ENCODE data around the gene SLFNL1.

Gene SLFNL1

DNA sequence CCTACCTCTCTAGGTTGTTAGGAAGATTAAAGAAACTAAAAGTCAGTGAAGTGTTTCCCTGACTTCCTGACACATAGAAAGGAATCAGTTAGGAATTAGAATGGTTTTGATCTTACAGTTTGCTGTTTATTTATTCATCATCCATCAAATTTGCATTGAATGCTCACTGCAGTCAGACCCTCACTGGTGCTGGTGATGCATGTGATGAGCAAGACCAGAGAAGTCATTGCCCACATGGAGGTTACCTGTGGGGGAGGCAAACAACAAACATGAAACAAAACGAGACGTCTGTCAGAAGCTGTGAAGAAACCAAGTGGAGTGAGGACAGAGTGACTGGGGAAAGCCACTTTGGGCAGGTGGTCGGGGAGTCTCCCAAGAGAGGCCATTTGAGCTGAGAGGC, 35.6 kb downstream of the SLFNL1 start:
- DNase-seq: no peak

DNA sequence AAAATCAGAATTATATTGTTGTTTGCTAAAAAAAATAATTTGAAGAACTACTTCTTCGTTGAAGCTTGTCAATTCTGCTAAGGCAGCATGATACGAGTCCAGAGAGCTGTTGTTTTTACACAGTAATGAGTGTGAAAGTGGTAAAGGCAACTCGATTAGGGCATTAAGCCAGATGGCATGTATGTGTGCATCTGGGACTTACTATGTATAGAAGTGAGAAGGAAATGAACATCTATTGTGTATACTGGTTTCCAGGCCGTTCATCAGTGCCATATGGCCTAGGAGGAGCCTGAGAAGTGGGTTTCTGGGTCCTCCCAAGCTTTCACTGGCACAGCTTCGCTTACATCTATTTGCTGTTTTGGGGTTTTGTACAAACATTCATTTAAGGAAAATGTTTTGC, 36.4 kb downstream of the SLFNL1 start:
- DNase-seq: no peak

DNA sequence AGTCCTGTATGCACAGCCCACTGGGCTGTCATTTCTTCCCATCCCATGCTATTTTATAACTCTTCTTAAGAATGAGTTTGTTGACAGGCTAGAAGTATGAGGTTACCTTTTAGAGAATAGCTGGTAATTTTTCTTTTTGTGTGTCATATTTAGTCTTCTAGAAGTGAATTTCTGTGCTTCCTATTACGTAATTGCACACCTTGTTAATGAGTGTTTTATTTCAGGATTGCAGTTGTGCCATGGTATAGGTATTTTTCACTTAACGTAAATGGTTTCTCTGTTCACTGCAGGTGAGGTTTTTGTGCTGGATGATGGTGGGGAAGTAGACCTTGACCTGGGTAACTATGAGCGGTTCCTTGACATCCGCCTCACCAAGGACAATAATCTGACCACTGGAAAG, 37.0 kb downstream of the SLFNL1 start:
- no peak for DNase-seq

DNA sequence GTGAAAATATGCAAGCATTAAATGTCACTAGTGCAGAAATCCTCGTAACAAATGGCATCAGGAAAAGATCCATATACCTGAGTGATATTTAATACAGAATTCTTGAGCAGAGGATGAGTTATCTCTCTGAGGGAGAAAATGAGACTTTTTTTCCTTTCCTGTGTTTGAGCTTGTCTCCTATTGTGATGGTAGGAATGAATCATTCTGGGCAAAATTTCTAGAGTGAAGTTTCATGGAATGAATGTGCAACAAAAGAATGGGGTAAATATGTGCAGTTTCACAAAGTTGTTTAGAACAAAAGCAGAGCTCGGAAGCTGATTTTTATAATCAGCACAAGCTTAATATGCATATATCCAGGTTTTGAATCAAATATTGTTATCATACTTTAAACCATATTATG, 37.5 kb downstream of the SLFNL1 start:
- no peak for DNase-seq

DNA sequence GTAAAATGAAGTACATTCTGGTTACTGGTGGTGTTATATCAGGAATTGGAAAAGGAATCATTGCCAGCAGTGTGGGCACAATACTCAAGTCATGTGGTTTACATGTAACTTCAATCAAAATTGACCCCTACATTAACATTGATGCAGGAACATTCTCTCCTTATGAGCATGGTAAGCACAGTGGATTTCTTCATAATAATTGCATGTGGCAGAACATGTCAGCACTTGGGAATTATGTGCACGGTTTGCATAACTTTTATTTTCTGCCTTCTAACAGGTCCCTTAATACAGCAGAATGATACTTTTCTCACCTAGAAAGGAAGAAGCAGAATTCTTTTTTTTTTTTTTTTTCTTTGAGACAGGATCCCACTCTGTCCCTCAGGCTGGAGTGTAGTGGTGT, 38.2 kb downstream of the SLFNL1 start:
- DNase-seq: no peak

DNA sequence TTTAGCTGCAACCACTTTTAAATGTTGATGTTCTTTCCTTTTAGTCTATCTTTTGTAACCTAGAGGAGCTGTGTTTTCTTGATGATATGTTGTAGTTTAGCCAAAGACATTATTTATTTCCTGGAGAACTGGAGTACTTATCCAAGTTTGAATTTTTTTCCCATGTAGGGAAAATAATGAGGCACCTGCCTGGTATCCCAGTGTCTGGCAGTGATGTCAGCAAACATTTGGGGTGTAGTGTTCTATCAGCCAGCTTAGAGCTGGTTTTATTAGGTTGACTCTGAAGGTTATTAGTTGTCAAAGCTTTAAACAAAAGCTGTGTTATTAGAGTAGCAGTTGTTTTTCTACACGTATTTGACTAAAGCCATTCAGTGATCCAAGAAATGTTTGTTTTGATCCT, 38.8 kb downstream of the SLFNL1 start:
- DNase-seq: no peak

DNA sequence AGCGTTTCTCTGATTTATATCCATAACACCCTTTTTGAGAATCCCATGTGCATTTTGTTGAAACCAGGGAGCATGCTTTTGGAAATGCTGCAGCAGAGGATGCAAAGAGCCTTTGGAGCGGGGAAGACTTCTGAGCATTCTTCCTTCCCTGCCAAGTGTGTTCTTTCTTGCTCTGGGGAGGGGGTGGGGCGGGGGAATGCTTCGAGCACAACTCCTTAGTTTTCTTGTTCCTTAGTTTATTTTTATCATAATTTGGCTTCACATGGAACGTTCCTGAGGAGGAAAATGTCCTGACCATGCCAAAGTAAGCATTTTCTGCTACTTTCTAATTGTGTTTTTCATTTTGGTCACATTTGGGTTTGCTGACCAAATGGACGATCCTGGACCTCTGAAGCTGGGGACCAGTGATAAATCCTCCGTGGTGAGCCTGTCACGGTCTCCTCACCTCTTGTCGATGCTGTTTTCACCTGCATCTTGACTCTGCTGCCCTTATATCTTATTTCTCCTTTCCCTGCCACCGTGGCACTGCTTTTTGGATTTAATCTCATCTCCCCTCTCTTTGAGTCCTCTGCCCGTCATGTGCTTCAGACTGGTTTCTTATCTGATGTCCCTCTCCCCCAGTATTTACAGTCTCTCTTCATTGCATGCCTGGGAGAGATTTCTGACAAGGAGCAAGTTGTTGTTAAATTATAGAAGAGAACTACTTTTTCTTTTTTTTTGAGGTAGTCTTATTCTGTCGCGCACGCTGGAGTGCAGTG, 39.7 kb downstream of the SLFNL1 start:
- no peak for DNase-seq

DNA sequence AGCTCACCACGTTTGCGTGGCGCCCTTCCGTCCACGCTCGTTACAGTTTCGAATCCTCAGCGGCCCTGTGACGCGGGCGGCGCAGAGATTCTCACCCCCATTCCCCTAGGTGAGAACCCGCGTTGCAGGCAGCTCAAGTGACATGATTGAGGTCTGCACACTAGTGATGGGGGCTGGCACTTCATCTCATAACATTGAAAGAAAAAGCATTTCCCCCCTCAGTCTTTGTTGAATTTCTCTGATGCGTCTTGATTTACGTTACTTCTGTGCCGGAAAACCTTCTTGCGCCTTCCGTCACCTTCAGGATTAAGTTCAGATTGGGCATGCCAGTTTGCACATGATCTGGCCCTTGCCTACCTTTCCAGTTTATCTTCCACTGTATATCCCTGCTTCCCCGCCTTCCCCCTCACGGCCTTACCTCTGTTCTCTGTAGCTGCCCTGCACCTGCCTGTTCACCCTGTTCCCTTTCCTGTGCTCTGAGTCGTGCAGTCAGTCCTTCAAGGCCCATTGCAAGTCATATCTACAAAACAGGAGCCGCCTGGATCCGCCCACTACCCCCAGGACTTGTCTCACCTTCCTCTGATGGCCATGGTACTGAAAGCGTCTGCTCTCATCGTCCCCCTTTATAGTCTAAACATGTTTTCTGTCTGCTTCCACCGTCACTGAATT, 40.9 kb downstream of the SLFNL1 start:
- DNase-seq: peak in 1 of 2 experiments; percentile 14

DNA sequence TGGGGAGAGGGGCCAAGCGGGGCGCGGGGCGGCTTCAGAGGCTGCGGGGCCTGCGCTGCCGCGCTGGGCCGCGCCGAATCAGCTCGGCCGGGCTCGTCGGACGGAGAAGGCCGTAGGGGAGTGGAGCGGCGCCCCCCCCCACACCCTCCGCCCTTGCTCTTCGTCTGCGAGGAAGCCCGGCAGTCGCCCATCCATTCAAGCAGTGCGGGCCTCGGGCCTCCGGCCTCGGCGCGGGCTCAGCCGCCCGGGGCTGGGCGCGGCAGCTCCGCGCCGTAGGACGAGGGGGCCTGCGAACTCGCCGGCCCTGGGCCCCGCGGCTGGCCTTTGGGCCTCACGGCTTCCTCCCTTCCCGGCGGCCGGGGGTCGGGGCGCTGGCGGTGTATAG, 41.5 kb downstream of the SLFNL1 start:
- no peak for DNase-seq

DNA sequence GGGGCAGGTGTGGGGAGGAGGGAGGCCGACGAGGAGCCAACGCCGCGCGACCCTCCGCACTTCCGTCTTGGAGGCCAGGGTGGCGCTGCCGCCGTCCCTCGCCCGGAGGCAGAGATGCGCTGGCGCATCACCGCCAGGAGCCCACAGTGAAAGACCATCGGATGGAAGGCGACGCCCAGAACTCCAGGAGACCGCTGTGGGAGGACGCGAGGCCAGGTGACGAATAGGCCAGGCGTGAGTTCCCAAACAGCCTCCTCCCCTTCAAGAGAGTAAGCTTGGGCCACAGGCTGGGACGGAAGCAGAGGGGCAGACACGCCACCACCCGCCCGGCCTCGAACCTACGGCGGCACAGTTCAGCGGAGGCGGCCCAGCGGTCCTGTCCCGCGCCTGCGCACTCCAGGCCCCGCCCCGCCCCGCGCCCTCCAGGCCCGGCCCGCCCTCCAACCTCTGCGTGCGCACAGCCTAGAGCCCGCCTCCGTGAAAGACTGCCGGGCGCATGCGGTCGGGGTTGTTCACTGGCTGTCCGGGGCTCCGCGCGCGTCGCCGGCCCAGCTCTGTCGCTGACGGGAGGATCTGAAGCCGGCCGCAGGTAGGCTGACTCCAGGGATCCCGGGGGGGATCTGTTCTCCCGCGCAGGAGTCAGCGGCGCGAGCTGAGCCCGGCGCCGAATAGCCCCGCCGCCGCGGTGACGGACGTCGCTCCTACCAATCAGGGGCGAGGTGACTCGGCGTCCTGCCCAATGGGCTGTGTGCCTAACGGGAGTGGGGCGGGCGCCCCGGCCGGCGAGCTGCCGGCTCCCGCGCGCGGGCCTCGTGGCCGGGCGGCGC, 42.1 kb downstream of the SLFNL1 start, which contains the start of gene CTPS1:
CTPS1 (plus strand) TSS at position 456 of the 827 bp plus-strand sequence. CDS start 3,595 bp downstream, outside the sequence.
- DNase-seq: peak; percentile 66 to 82

DNA sequence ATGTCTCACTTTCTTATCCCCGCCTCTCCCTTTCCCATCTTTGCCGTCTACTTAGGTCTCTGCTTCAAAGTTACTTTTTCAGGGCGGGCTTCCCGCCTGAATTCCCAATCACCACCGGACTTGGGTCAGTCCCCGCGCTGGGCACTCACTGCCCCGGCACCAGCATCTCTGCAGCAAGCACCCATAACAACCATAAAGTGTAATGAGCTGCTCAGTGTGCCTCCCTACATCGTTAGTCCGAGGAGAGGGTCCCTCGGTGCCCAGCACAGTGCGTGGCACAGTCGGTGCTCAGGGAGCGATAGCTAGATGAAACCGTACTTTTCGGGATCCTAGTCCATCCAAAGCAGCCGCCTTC, 42.7 kb downstream of the SLFNL1 start:
- no peak for DNase-seq

DNA sequence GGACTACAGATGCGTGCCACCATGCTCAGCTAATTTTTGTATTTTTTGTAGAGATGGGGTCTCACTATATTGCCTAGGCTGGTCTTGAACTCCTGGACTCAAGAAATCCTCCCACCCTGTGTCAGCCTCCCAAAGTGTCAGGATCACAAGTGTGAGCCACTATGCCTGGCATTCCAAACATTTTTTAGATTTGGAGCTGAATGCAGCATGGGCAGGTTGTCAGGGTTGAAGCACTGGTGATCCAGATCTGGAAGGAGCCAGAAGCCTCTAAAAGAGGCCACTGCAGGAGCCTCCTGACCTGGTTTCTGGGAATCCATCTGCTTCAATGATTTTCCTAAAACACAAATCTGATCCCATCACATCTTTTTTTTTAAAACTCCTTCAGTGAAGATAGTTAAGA, 43.8 kb downstream of the SLFNL1 start:
- no peak for DNase-seq

DNA sequence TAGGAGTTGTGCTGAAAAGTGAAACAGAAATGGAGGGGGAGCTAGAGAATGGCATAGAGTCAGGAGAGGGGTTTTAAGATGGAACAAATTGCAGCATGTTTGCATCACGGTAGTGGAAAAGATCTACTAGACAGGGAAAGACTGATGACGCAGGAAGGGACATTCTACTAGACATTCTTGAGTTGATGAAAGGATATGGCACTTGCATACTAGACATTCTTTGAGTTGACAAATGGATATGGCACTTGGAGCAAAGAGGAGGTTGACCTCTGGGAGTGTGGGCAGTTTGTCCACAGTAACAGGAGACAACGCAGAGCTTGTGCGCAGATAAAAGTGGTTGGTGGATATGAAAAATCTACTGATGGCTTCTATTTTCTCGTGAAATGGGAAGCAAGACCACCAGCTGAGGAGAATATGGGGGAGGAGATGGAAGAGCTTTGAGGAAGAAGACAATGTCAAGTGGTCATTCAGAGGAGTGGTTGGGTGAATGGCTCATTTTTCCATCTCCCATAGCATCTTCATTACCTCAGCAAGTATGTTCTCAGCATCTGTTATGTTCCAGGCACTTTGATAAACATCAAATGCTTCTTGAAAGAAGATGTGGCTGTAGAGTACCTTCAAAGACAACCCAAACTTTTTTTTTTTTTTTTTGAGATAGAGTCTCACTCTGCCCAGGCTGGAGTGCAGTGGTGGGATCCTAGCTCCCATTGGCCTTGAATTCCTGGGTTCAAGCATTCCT, 44.4 kb downstream of the SLFNL1 start:
- peak; percentile 24 to 61 for DNase-seq

DNA sequence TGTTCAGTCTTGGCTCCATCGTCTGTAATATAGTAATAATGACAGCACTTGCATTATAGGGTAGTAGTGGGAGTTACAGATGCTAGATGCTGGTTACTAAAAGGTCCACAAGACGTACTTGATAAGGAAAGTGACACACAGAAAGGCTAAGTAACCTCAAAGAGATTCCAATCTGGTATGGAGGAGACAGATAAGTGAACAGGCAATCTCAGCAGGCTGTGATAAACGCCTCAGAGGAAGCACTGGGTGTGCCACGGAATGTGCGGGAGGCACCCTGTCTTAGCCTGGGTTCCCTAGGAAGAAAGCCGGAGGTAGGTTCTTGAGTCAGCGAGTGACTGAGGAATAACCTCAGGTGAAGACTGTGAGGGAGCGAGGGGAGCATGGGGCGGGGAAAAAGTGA, 46.6 kb downstream of the SLFNL1 start:
- DNase-seq: no peak

DNA sequence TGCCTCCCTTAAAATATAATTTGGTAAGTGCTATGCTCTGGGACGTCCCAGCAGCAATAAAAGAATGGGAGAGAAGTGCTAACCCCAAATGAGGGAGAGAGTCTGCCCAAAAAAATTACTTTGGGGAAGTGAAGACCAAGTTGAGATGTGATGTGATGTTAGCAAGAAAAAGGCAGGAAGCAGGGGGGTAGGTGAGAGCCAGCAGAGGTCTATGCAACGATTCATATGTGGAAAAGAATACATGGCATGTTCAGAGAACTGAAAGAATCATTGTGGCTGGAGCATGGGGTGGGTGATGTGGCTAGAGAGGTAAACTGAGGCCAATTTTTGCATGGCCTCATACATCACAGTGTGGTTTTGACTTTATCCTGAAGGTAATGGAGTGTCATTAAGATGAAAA, 47.6 kb downstream of the SLFNL1 start:
- DNase-seq: no peak

DNA sequence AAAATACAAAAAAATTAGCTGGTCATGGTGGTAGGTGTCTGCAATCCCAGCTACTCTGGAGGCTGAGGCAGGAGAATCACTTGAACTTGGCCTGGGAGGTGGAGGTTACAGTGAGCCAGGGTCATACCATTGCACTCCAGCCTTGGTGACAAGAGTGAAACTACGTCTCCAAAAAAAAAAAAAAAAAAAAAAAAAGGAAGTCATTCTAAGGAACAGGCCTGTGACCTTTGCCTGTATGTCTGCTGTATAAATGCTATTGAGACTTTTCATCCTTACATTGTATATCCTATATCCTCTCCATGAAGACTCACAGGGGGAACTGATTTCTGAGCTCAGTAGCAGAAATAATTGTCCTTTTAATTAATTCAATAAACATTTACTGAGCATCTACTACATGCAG, 49.6 kb downstream of the SLFNL1 start:
- no peak for DNase-seq

DNA sequence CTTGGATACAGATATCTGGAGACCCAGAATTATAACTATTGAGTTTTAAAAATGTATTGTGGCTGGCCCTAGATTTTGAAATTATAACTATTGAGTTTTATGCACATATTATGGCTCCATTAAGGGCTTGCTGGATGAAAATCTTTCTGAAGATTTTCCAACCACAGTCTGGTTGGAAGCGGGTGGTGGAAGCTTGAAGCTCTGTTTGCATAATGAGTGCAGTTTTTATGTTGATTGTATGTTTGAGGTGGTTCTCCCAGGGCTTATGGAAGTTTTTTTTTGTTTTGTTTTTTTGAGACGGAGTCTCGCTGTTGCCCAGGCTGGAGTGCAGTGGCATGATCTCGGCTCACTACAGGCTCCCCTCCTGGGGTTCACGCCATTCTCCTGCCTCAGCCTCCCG, 52.1 kb downstream of the SLFNL1 start:
- DNase-seq: no peak

DNA sequence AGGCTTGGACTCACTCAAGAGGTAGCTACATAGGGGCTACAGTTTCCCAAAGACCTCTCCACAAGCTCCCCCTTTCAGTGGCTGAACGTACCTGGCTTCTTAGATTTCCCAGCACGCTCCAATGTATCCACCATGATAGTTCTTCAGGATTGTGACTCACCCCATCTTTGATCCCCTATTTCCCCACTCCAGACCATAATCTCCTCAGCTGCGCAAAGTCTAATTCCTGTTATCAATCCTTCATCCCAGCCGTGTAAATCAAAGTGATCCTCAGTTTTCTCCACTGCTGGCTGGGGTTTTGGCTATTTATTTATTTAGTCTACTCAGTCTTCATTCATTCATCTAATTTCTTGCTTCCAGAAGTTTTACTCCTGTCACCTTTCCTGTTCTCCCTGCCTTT, 55.1 kb downstream of the SLFNL1 start:
- no peak for DNase-seq

Data from SW 1271 (cell line).